Type B pancreatic cell (in vitro differentiated cells): ENCODE data around the gene SLC2A3. TPM values are rescaled to one million over a fixed set of nuclear protein-coding genes. Genes with fewer than 3 reads are reported as not detected.
A peak's percentile ranks its signal among the peaks of the same experiment; 100 is the strongest.
"Not testable (repeated sequence)": the region's sequence is repeated elsewhere in the genome, so short reads cannot be mapped to it uniquely, and the experiment has no call there.

ENCODE experiments used
- DNase-seq: peaks from one replicate; pipeline ENCODE4 v3.0.0; 2021; ENCODE audit warnings: mixed read lengths; ENCODE audit not compliant: unreplicated experiment; ENCODE audit errors: extremely low spot score
- H3K27ac Mint-ChIP-seq: 2 replicates; pipeline ENCODE4 v1.8.0; 2021; ENCODE audit warnings: mild to moderate bottlenecking, mixed read lengths
- H3K27me3 Mint-ChIP-seq: 2 replicates; pipeline ENCODE4 v1.8.0; 2021; ENCODE audit warnings: mixed read lengths
- H3K36me3 Mint-ChIP-seq: 2 replicates; pipeline ENCODE4 v1.8.0; 2021; ENCODE audit warnings: mixed read lengths
- H3K4me1 Mint-ChIP-seq: one replicate; pipeline ENCODE4 v1.8.0; 2021; ENCODE audit warnings: mixed read lengths; ENCODE audit not compliant: unreplicated experiment
- H3K4me3 Mint-ChIP-seq: 2 replicates; pipeline ENCODE4 v1.8.0; 2021; ENCODE audit warnings: mild to moderate bottlenecking, mixed read lengths
- H3K9me3 Mint-ChIP-seq: 2 replicates; pipeline ENCODE4 v1.8.0; 2021; ENCODE audit warnings: mixed read lengths
- total RNA-seq: library from RNA; stranded (reverse); gene quantifications from 2 replicates; pipeline ENCODE4 v1.2.1, GENCODE V29; 2021; ENCODE audit warnings: low replicate concordance
- TF ChIP-seq, protein P1 (sequence below): fragments of 200-600 bp; sonication (generic); conservative IDR thresholded peaks from 2 replicates; pipeline ENCODE4 v1.5.0; 2021; ENCODE audit warnings: antibody characterized with exemption, mild to moderate bottlenecking

SLC2A3 gene
- total RNA-seq, 1 donor from 2014 or later, result 214 TPM

DNA sequence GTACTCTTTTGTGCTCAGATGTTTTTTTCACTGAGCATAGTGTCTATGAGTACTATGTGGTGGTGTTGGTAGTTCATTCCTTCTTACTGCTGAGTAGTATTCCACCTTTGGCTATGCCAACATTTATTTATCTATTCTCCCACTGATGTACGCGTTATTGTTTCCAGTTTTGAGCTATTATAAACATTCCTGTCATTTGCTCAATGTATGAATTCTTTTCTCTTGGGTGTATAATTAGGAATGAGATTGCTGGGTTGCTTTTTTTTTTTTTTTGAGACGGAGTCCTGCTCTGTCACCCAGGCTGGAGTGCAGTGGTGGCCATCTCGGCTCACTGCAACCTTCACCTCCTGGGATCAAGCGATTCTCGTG, 37.5 kb upstream of the SLC2A3 start:
- Mint-ChIP-seq H3K27ac (peak overlapping the region; percentile 87), H3K4me1 (peaks cover 8% of the 10 kb centered on the region), H3K27me3 (peaks cover 12% of the 10 kb centered on the region), H3K36me3 (peaks cover 11% of the 10 kb centered on the region), H3K4me3 (peak overlapping the region; percentile 71), H3K9me3 (no peaks in the 10 kb centered on the region)
- no peak for DNase-seq
- TF ChIP-seq, protein P1, sequence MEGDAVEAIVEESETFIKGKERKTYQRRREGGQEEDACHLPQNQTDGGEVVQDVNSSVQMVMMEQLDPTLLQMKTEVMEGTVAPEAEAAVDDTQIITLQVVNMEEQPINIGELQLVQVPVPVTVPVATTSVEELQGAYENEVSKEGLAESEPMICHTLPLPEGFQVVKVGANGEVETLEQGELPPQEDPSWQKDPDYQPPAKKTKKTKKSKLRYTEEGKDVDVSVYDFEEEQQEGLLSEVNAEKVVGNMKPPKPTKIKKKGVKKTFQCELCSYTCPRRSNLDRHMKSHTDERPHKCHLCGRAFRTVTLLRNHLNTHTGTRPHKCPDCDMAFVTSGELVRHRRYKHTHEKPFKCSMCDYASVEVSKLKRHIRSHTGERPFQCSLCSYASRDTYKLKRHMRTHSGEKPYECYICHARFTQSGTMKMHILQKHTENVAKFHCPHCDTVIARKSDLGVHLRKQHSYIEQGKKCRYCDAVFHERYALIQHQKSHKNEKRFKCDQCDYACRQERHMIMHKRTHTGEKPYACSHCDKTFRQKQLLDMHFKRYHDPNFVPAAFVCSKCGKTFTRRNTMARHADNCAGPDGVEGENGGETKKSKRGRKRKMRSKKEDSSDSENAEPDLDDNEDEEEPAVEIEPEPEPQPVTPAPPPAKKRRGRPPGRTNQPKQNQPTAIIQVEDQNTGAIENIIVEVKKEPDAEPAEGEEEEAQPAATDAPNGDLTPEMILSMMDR, result no peak

DNA sequence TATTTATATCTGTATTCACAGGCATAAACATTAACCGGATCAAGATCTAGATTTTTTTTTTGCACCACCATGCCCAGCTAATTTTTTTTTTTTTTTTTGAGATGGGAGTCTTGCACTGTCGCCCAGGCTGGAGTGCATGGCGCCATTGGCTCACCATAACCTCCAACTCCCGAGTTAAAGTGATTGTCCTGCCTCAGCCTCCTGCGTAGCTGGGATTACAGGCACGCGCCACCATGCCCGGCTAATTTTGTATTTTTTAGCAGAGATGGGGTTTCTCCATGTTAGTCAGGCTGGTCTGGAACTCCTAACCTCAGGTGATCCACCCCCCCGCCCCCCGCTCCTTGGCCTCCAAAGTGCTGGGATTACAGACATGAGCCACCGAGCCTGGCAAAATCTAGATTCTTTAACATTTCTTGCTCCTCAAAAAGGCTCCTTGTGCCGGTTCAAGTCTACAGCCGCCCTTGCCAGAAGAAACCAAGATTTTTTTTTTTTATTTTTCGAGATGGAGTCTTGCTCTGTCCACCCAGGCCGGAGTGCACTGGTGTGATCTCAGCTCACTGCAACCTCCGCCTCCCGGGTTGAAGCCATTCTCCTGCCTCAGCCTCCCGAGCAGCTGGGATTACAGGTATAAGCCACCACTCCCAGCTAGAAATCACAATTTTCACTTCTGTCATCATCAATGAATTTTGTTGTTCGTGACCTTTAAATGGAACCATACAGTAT, 36.9 kb upstream of the SLC2A3 start:
- TF ChIP-seq, protein P1, result no peak
- peak overlapping the region; percentile 71 for H3K4me3 Mint-ChIP-seq
- peaks cover 9% of the 10 kb centered on the region for H3K27me3 Mint-ChIP-seq
- DNase-seq, result no peak
- peaks cover 11% of the 10 kb centered on the region for H3K36me3 Mint-ChIP-seq
- H3K9me3 Mint-ChIP-seq, result no peaks in the 10 kb centered on the region
- H3K27ac Mint-ChIP-seq, result peak overlapping the region; percentile 87
- H3K4me1 Mint-ChIP-seq, result peaks cover 8% of the 10 kb centered on the region

DNA sequence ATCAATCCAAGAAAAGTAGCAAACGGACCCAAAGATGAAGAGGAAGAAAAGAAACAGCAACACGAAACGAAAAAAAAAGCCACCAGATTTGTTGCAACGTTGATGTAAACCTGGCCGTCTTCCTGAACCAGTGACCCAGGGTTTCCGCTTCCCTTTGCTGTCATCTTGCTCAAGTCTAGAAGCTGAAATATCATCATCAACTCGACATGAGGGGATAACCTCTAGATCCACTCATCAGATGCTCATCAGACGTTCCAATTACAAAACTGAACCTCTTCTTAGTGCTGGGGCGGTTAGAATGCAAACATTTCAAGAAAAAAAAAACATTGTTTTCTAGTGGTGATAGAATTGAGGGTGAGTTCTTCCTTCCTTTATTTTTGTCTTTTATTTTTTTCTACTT, 36.3 kb upstream of the SLC2A3 start:
- Mint-ChIP-seq H3K4me3 (peak overlapping the region; percentile 69), H3K36me3 (peaks cover 11% of the 10 kb centered on the region), H3K27ac (peak overlapping the region; percentile 80)
- not testable (repeated sequence) for DNase-seq, H3K27me3 Mint-ChIP-seq, H3K4me1 Mint-ChIP-seq, H3K9me3 Mint-ChIP-seq

DNA sequence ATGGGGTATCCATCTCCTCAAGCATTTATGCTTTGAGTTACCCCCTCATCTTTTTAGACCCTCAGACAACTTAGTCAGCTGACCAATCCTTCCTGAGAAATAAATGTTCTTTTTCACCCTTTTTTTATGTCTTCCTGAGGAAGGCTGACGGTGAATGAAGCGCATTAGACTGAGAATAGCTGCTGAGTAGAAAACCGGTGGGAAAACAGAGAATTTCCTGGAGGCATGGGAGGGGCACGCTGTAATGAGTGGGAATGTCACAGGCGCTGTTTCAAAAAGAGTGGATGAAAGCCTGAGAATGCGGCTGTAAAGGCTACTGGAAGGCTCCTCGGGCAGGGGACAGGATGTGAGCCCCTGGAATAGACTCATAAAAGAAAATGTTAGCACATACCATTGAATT, 35.8 kb upstream of the SLC2A3 start:
- H3K4me3 Mint-ChIP-seq, result peak overlapping the region; percentile 84
- not testable (repeated sequence) for H3K27me3 Mint-ChIP-seq, H3K9me3 Mint-ChIP-seq, DNase-seq, H3K4me1 Mint-ChIP-seq
- H3K36me3 Mint-ChIP-seq, result peaks cover 11% of the 10 kb centered on the region
- H3K27ac Mint-ChIP-seq, result peak overlapping the region; percentile 98

DNA sequence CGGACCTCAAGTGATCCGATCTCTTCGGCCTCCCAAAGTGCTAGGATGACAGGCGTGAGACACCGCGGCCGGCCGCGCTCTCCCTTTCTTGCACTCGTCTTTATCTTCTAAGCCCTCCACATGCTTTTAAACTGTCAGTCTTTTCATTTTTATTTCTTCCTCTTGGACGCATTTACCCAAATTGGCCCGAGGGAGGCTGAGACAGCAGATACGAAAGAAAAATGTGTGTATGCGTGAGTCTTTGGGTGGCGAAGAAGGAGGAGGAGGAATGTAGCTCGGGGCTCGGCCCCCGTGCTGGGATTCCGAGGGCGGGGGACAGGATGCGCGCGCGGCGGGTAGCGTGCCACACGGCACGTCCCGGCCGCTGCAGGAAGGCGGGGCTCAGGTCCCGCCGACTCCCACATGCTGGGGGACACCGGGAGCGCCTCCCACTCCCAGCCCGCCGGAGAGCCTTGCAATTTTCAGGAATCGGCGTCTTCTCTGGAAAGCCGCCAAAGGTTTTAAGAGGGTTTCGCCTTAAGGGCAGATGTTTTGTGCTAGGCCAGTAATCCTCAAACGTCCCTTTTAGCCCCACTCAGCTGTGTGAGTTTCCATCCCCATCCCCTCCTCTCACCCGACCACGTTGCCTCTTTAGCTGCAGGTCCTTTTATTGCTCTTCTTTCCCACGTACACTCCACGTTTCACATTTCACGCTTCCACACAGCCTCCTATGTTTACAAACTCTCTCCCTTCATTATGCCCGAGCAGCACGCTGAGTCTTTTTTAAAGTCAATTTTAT, 34.7 kb upstream of the SLC2A3 start:
- Mint-ChIP-seq H3K27ac (peak overlapping the region; percentile 98), H3K4me1 (peaks cover 5% of the 10 kb centered on the region), H3K36me3 (peaks cover 11% of the 10 kb centered on the region), H3K4me3 (peak overlapping the region; percentile 84), H3K9me3 (no peaks in the 10 kb centered on the region), H3K27me3 (peaks cover 9% of the 10 kb centered on the region)
- peak; percentile 89 for DNase-seq
- TF ChIP-seq, protein P1, result peak; percentile 62

DNA sequence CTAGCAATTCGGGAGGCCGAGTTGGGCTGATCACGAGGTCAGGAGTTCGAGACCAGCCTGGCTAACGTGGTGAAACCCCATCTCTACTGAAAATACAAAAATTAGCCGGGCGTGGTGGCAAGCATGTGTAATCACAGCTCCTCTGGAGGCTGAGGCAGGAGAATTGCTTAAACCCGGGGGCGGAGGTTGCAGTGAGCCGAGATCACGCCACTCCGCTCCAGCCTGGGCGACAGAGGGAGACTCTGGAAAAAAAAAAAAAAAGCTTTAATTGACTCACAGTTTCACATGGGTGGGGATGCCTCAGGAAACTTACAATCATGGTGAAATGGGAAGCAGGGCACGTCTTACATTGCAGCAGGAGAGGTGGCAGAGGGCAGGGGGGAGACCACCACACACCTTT, 30.6 kb upstream of the SLC2A3 start:
- Mint-ChIP-seq H3K4me3 (no peak overlapping the region), H3K4me1 (peaks cover 5% of the 10 kb centered on the region), H3K27ac (no peak overlapping the region), H3K9me3 (no peaks in the 10 kb centered on the region), H3K36me3 (peaks cover 11% of the 10 kb centered on the region), H3K27me3 (peaks cover 9% of the 10 kb centered on the region)
- TF ChIP-seq, protein P1, result no peak
- no peak for DNase-seq

DNA sequence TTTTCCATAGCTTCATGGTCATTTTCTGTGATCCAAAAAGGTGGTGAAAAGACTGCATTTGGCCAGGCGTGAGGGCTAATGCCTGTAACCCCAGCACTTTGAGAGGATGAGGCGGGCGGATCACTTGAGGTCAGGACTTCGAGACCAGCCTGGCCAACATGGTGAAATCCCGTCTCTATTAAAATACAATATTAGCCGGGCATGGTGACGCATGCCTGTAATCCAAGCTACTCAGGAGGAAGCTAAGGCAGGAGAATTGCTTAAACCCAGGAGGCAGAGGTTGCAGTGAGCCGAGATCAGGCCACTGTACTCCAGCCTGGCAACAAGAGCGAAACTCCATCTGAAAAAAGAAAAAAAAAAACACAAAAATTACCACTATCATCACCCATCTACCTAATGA, 28.7 kb upstream of the SLC2A3 start:
- H3K9me3 Mint-ChIP-seq, DNase-seq, H3K4me1 Mint-ChIP-seq, H3K36me3 Mint-ChIP-seq, H3K4me3 Mint-ChIP-seq, H3K27me3 Mint-ChIP-seq: not testable (repeated sequence)
- peak overlapping the region; percentile 59 for H3K27ac Mint-ChIP-seq
